GM23338 (cell line): ENCODE measurements around the gene TFPT.

ENCODE experiments used
- CTCF ChIP-seq, 2 experiments: fragments of 200-600 bp in 1 of 2; sonication (generic) in 1 of 2; conservative IDR thresholded peaks; 2 replicates each; pipeline versions ENCODE4 v1.5.1 to v1.6.1; 2016 to 2017; ENCODE audit warnings: antibody characterized with exemption in 2 of 2, low read depth in 2 of 2, mild to moderate bottlenecking in 2 of 2, moderate library complexity in 1 of 2
- TF ChIP-seq, protein P1 (sequence below): IDR thresholded peaks from one replicate; pipeline ENCODE4 v1.6.1; 2018; ENCODE audit warnings: antibody characterized with exemption; ENCODE audit not compliant: unreplicated experiment

DNA sequence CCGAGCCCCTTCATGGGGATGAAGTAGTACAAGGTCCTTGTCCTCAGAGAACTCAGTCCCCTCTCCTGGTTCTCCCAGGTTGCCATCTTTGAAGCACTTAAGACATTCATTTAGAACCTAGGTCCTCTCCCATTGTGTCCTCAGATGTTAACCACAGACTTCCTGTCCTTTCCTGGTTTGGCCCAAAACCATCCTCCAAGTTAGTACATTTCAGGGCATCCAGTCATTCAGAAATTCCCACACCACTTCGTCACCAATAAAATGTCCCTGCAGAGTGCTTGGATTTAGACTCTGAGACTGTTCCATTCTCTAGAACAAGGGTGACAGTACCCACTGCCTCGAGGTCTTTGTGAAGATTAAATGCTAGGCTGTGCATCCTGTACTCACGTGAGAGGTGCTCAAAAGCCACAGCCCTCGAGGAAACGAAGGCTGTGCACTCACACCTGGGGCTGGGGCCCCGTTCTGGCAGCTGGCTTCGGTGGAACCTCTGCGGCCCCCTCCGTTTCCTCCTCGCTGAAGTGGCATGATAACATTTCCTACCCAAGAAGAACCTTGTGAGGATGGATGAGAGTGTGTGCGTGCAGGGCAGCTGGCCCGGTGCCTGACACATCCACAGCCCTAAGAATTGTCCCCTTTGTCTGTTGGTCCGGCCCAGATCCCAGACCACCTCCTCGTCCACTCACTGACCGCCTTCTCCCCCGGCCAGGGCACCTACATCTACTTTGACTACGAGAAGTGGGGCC lies 39.3 kb upstream of the TFPT start:
- TF ChIP-seq, protein P1, sequence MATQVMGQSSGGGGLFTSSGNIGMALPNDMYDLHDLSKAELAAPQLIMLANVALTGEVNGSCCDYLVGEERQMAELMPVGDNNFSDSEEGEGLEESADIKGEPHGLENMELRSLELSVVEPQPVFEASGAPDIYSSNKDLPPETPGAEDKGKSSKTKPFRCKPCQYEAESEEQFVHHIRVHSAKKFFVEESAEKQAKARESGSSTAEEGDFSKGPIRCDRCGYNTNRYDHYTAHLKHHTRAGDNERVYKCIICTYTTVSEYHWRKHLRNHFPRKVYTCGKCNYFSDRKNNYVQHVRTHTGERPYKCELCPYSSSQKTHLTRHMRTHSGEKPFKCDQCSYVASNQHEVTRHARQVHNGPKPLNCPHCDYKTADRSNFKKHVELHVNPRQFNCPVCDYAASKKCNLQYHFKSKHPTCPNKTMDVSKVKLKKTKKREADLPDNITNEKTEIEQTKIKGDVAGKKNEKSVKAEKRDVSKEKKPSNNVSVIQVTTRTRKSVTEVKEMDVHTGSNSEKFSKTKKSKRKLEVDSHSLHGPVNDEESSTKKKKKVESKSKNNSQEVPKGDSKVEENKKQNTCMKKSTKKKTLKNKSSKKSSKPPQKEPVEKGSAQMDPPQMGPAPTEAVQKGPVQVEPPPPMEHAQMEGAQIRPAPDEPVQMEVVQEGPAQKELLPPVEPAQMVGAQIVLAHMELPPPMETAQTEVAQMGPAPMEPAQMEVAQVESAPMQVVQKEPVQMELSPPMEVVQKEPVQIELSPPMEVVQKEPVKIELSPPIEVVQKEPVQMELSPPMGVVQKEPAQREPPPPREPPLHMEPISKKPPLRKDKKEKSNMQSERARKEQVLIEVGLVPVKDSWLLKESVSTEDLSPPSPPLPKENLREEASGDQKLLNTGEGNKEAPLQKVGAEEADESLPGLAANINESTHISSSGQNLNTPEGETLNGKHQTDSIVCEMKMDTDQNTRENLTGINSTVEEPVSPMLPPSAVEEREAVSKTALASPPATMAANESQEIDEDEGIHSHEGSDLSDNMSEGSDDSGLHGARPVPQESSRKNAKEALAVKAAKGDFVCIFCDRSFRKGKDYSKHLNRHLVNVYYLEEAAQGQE: no peak
- TF ChIP-seq CTCF (conservative IDR thresholded peaks at IDR 0.05; ENCODE audit: low read depth in 2 of 2): no peak
